Measurements from ENCODE around the gene EMP1. TPM values are rescaled to one million over a fixed set of nuclear protein-coding genes. Genes with fewer than 3 reads are reported as not detected.

Gene EMP1
- polyA plus RNA-seq, 1 donor, result 111 TPM

GRCh38 chr12:13198241-13198640 lies 1.7 kb downstream of the EMP1 start:
- DNase-seq, result no peak

DNA sequence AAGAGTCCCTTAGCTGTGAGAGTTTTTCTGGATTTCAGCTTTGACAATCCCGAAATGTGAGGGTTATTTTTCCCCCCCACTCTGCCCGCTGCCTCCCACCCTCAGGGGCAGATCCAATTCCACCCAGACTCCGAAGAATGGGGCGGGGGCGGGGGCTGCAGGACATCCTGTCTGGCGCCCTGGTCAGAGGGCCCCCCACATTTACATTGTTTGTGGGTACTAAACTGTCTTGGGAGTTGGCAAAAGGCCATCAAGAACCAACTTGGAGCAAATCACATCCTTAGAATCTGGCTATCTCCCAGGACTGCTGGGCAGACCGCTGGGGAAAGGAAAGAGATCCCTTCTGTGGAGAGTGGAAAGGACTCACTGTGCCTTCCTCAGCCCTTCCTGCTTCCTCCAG lies 2.4 kb downstream of the EMP1 start:
- no peak for DNase-seq

- no peak for DNase-seq
These were observed 3.1 kb downstream of the EMP1 start for GRCh38 chr12:13199592-13199991.

DNA sequence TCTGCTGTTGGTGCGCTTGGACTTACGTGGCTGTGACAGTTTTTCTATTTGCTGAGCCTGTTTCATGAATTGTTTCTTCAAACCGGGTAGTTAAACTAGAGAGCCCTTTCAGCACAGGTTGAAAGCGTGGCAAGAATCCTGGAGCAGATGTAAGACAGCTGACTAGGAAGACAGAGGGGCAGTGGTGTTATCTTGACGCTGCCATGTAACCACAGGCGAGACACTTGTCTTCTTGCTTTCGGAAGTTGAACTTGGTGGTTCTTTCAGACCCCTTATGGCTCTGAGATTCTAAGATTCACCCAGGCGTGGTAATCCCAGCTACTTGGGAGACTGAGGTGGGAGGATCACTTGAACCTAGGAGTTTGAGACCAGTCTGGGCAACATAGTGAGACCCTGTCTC lies 4.3 kb downstream of the EMP1 start:
- no peak for DNase-seq

GRCh38 chr12:13203034-13203922 lies 6.8 kb downstream of the EMP1 start:
- peak; percentile 59 for DNase-seq

GRCh38 chr12:13204428-13204827 lies 7.9 kb downstream of the EMP1 start:
- DNase-seq, result no peak

DNA sequence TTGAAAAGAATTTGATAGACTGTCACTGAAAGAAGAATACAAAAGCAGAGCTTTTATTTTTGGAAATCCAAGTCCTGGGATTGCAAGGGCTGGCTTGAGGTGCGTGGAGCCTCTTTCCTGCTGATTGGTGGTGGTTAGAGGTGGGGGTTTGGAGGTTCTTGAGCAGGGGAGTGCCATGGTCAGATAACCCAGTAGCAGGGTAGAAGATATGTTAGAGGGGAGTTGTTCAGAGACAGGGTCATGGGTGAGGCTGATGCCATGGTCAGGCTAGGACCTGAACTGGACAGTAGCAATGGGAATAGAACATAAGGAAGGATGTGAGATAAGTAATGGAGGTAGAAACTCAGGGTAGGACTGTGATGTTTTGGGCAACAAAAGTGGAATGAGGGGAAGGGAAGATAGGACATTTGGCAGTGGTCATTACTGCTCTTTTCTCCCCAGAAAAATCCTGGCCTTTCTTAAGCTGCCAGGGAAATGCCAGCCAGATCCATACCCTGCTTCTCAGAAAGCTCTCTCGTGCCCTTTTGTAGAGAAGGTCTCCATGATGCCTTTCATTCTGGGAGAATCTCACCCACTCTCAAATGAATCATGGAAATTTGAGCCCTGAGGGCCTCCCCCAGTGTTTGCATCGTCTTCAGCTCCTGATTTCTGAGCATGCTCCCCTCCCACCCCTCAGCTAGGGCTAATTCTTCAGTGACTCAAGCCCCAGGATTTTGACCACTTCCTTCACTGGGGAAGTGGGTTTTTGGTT lies 9.5 kb downstream of the EMP1 start:
- no peak for DNase-seq

DNA sequence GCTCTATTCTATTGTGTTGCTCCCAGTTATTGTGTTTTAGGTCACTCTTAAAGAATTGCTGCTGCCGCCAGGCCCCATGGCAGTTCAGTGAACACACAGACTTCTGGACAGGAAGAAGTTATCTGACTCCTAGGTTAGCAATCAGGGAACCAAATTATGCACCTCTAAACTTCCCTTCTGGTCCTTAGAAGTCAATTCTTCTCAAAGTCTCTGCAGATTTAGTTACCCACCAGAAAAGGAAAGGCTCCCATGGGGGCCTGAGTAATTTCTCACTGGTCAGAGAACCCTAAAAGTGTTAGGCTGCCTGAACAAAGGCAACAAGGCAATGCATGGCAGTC lies 10.0 kb downstream of the EMP1 start:
- DNase-seq, result no peak

DNA sequence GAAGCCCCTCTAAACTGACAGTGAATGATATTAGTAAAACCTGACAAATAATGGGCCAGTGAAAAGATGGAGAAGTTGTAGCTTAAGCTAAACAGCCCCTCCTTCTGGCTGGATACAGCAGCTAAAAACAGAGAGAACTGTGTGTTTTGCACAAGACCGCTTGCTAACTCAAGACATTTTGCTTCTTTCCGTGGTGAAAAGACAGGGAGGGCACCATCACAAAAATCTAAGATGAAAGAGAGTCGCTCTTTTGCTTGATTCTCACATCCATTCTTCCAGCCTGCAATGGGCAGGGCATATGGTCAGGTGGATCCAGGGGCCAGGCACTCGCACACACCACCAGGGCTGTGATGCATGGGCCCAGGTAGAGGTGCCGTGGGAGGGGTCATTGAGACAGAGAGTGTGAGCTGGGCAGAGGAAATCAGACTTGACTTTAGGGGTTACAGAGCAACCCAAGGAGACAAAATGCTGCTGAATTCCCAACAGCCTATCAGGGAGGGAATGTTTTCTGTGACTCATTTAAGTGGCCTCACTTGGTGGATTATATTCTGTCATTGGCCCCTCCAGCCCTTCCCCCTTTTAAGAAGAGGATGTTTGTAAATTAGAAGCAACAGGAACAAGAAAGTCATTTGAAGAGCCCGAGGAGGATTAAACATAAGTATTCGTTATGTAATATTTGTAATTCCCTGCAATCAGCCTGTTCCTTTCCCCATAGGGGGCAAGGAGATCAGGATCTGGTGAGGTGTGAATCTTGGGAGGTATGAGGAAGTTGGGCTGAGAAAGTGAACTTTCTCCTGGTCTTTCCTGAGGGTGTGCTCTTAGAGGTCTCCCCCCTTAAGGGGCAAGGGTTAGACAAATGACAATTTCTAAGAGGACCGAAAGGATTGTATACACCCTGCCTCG lies 12.3 kb downstream of the EMP1 start:
- no peak for DNase-seq

GRCh38 chr12:13209436-13210235 lies 13.1 kb downstream of the EMP1 start:
- DNase-seq, result no peak

DNA sequence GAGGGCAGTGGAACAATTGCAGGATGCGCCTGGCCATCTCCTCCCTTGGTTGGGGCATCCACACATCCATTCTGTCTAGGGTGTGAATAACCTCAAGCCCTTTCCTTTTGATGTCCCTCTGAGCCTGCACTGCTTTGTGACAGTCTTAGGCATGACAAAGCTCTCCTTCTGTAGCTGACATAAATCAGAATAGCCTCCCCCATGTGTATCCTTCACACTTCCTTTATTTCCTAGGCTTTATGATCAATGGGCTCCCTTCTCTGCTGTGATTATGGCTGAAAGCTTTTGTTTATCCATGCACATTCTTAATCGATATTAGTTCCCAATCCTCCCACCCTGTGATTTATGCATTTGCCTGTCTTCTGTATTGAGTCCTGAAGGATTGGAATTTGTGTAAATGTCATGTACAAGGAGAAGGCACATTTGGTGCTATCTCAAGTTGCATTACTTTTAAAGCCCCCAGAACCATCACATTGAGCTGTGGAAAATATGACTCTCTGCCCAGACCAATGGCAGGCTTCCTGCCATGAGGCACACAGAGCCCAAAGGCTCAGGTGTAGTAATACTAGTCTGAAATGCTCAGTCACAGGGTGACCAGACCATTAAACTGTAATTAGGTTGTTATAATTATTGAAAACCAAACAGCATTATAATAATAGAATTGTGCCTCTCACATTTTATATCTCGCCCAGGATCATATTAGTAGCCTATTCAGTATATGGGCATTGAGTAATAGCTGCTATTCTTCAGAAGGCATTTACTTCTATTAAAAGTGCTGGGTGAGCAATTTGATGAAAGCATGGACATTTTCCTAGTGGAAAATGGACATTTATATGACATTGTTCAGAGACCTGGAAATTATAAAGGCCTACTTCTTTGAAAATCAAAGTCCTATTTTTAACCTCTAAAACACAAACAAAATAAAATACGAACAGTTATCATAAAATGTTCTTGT lies 14.0 kb downstream of the EMP1 start:
- no peak for DNase-seq

GRCh38 chr12:13211191-13211858 lies 14.8 kb downstream of the EMP1 start:
- DNase-seq, result no peak

- DNase-seq, result peak; percentile 78
These were observed 15.5 kb downstream of the EMP1 start for GRCh38 chr12:13211859-13212664.

DNA sequence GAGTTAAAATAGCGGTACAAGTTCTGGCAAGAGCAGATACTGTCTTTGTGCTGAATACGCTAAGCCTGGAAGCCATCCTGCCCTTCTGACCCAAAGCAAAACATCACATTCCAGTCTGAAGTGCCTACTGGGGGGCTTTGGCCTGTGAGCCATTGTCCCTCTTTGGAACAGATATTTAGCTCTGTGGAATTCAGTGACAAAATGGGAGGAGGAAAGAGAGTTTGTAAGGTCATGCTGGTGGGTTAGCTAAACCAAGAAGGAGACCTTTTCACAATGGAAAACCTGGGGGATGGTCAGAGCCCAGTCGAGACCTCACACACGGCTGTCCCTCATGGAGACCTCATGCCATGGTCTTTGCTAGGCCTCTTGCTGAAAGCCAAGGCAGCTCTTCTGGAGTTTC lies 18.5 kb downstream of the EMP1 start:
- no peak for DNase-seq

GRCh38 chr12:13218641-13219040 lies 22.1 kb downstream of the EMP1 start:
- DNase-seq, result no peak

- DNase-seq, result no peak
These were observed 22.8 kb downstream of the EMP1 start for GRCh38 chr12:13219320-13219719.

GRCh38 chr12:13220838-13221237 lies 24.3 kb downstream of the EMP1 start:
- no peak for DNase-seq

DNA sequence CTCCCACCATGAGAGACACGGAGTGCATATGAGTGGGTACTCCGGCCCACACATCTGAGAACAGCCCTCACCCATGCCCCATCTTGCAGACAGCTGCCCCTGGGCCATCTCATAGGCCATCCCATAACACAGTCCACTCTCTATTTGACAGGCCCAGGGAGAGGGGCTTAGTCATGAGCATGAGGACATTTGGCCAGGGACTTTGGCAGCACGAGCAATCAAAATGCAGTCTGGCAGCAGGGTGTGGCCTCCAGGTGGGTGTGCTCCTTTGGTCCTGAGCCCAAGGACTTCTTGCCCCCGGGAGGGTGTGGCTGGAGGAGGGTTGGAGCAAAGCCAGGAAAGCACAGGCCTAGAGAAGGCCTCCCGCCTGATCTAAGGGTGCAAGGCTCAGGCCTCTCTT lies 25.6 kb downstream of the EMP1 start:
- no peak for DNase-seq

GRCh38 chr12:13223179-13223804 lies 26.8 kb downstream of the EMP1 start:
- DNase-seq, result no peak
